Smooth muscle cell (in vitro differentiated cells): ENCODE results near the gene NKD1. TPM values are rescaled to one million over a fixed set of nuclear protein-coding genes. Genes with fewer than 3 reads are reported as not detected.

Experiments used
- DNase-seq: peaks from one replicate; lab custom pipeline; 2025; ENCODE audit not compliant: unreplicated experiment; lab: John Stamatoyannopoulos, UW
- H2AFZ ChIP-seq: fragments of 200-600 bp; sonication (generic); 2 replicates; pipeline ENCODE4 v1.6.0; 2016; ENCODE audit warnings: antibody characterized with exemption, low read depth, mild to moderate bottlenecking
- H3F3A ChIP-seq: fragments of 200-600 bp; sonication (generic); 2 replicates; pipeline ENCODE4 v1.6.0; 2017; ENCODE audit warnings: antibody characterized with exemption, low read depth
- H3K27ac ChIP-seq: fragments of 200-600 bp; sonication (generic); 2 replicates; pipeline ENCODE4 v1.5.1; 2016; ENCODE audit warnings: low read depth, mild to moderate bottlenecking
- H3K27me3 ChIP-seq: fragments of 200-600 bp; sonication (generic); 2 replicates; pipeline ENCODE4 v1.6.1; 2016; ENCODE audit warnings: low read depth, mild to moderate bottlenecking
- H3K36me3 ChIP-seq: fragments of 200-600 bp; sonication (generic); 2 replicates; pipeline ENCODE4 v1.5.1; 2016; ENCODE audit warnings: low read depth
- H3K4me1 ChIP-seq: fragments of 200-600 bp; sonication (generic); 2 replicates; pipeline ENCODE4 v1.5.1; 2016; ENCODE audit warnings: low read depth
- H3K4me2 ChIP-seq: fragments of 200-600 bp; sonication (generic); 2 replicates; pipeline ENCODE4 v1.6.0; 2016; ENCODE audit warnings: mild to moderate bottlenecking
- H3K4me3 ChIP-seq: fragments of 200-600 bp; sonication (generic); 2 replicates; pipeline ENCODE4 v1.5.1; 2016; ENCODE audit warnings: mild to moderate bottlenecking
- H3K79me2 ChIP-seq: fragments of 200-600 bp; sonication (generic); 2 replicates; pipeline ENCODE4 v1.6.0; 2016; ENCODE audit warnings: low read depth, mild to moderate bottlenecking
- H3K9ac ChIP-seq: fragments of 200-600 bp; sonication (generic); 2 replicates; pipeline ENCODE4 v1.6.0; 2016; ENCODE audit warnings: low read depth
- H3K9me3 ChIP-seq: fragments of 200-600 bp; sonication (generic); replicated peaks from 2 replicates; pipeline ENCODE4 v1.5.1; 2016; ENCODE audit warnings: low read depth
- H4K20me1 ChIP-seq: fragments of 200-600 bp; sonication (generic); 2 replicates; pipeline ENCODE4 v1.6.0; 2016; ENCODE audit warnings: low read depth
- WGBS: methylation state at CpG from one replicate; pipeline ENCODE4 v1.1.7; 2016; ENCODE audit warnings: low lambda C conversion rate; 5-methylcytosine and 5-hydroxymethylcytosine counted together
- polyA plus RNA-seq: library from polyadenylated mRNA; unstranded; fragments of >200 nt; fragmentation: Nextera tagmentation; extraction: Ambion mirVana; gene quantifications from 2 replicates; pipeline ENCODE4 v1.2.1, GENCODE V29; 2016
- total RNA-seq: library from RNA; depleted of rRNA; stranded (reverse); fragments of >200 nt; gene quantifications from 2 replicates; pipeline ENCODE4 v1.2.3, GENCODE V29; 2014
- TF ChIP-seq, protein P1 (sequence below): fragments of 200-600 bp; sonication (generic); IDR thresholded peaks from 2 replicates; pipeline ENCODE4 v1.5.1; 2017; ENCODE audit warnings: borderline replicate concordance, mild to moderate bottlenecking, antibody characterized with exemption; ENCODE audit not compliant: insufficient read depth, poor library complexity, severe bottlenecking

The NKD1 gene
- total and polyA plus RNA-seq, 2 experiments from 2014 or later, result 4.5 to 18.8 TPM

DNA sequence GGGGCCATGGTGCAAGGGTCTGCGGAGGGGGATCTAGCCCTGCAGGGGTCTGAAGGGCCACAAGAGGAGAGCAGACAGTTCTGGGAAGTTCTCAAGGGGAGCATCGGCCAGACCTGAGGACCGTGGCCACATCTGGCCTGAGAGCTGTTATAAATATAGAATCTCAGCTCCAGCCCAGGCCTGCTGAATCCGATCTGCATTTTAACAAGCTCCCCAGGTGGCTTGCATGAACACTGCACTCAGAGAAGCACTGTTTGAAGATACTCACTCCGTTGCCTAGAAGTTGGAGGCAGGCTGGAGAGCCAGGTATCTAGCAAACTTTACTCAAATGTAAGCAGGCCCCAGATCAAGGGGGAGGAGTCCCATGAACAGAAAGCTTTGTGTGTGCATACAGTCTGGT is 61.3 kb downstream of the NKD1 start:
- Histone ChIP-seq H3K79me2 (no peaks in the 10 kb centered on the region), H3K27ac (no peak overlapping the region), H3K36me3 (no peaks in the 10 kb centered on the region), H3K4me1 (peaks cover 28% of the 10 kb centered on the region), H3K27me3 (no peaks in the 10 kb centered on the region), H3K4me3 (no peak overlapping the region), H4K20me1 (no peaks in the 10 kb centered on the region), H3F3A (peaks cover 9% of the 10 kb centered on the region), H2AFZ (no peak overlapping the region), H3K4me2 (no peak overlapping the region), H3K9ac (no peak overlapping the region), H3K9me3 (no peaks in the 10 kb centered on the region)
- WGBS, result 46% methylated on average over 5 of the region's 5 CpGs
- TF ChIP-seq, protein P1, sequence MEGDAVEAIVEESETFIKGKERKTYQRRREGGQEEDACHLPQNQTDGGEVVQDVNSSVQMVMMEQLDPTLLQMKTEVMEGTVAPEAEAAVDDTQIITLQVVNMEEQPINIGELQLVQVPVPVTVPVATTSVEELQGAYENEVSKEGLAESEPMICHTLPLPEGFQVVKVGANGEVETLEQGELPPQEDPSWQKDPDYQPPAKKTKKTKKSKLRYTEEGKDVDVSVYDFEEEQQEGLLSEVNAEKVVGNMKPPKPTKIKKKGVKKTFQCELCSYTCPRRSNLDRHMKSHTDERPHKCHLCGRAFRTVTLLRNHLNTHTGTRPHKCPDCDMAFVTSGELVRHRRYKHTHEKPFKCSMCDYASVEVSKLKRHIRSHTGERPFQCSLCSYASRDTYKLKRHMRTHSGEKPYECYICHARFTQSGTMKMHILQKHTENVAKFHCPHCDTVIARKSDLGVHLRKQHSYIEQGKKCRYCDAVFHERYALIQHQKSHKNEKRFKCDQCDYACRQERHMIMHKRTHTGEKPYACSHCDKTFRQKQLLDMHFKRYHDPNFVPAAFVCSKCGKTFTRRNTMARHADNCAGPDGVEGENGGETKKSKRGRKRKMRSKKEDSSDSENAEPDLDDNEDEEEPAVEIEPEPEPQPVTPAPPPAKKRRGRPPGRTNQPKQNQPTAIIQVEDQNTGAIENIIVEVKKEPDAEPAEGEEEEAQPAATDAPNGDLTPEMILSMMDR, result no peak
- DNase-seq, result no peak

DNA sequence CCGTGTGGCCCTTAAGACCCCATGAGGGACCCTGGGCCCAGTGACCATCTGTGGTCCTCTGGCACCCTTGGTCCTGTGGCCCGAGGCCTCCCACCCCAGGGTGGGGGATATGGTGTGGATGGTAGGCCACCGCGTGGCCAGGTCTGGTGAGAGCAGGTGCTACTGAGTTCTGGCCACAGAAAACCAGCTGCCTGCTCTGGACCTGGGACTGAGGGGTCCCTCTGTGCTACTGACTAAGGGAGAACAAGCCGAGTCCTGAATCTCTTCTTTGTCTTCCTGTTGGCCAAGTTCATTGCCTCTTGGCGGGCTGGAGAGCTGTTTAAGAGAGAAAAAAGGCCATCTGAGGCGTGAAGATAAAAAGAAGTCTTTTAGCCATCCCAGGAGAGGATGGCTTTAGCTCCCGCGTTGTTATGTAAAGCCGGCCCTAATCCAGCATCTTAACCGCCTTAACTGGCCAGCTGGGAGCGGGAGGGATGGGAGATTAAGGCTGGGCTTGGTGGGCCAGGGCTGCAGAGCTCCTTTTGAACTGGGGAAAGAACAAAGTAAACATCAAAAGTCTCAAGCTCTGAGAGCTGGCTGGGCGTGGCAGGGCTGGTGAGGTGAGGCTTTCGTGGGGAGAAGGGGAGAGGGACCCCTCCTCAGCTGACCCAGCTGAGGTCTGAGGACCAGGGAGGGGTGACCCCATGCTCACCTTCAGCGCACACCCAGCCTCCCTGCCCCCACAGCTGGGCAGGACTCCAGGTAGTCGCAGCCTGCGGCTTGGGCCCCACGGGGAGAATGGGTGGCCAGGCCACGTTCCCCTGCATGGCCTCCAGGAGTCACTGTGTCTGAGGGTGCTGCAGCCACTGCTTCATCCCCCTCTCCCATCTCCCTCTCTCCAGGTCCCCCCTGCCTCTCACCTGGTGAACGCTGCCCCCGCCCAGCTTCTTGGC is 62.4 kb downstream of the NKD1 start:
- H3K36me3 ChIP-seq, result no peaks in the 10 kb centered on the region
- no peaks in the 10 kb centered on the region for H3K9me3 ChIP-seq
- peaks cover 28% of the 10 kb centered on the region for H3K4me1 ChIP-seq
- no peak for DNase-seq
- no peaks in the 10 kb centered on the region for H4K20me1 ChIP-seq
- WGBS, result 50% methylated on average over 21 of the region's 21 CpGs
- peak overlapping the region; percentile 62 for H3K4me2 ChIP-seq
- H3K27ac ChIP-seq, result no peak overlapping the region
- no peaks in the 10 kb centered on the region for H3K27me3 ChIP-seq
- H3K4me3 ChIP-seq, result no peak overlapping the region
- H3F3A ChIP-seq, result peaks cover 9% of the 10 kb centered on the region
- H3K79me2 ChIP-seq, result no peaks in the 10 kb centered on the region
- no peak overlapping the region for H3K9ac ChIP-seq
- TF ChIP-seq, protein P1, result peak; percentile 9
- no peak overlapping the region for H2AFZ ChIP-seq

DNA sequence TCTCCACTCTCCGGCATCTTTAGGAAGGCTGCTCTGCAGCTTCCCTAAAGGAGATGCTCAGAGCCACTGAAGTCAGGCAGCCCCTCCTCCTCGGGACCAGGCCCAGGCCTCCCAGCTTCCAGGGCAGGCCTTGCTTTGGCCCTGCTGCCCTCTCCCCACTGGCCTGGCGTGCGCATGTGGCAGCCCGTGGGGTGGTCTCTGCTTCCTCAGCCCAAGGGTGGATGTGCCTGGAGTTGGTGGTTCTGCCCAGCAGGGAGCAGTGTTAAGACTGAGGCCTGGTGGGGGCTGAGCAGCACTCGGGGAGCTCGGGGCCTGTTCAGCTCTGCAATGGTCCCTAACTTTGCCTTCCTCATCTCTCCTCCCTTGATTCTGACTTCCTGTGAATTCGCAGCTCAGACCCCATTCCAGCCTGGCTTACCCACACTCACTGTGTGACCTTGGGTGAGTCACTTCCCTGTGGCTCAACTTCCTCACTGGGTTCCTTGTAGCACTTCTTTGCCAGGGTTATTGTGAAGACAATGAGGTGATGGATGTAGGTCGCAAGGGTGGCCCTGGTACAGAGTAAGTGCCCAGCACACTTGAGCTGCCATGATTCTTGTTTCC is 63.2 kb downstream of the NKD1 start:
- no peaks in the 10 kb centered on the region for H3K9me3 ChIP-seq
- no peak overlapping the region for H3K4me3 ChIP-seq
- no peak overlapping the region for H2AFZ ChIP-seq
- 85% methylated on average over 9 of the region's 9 CpGs for WGBS
- no peak for DNase-seq
- H3F3A ChIP-seq, result peaks cover 9% of the 10 kb centered on the region
- no peaks in the 10 kb centered on the region for H3K36me3 ChIP-seq
- no peak overlapping the region for H3K9ac ChIP-seq
- no peaks in the 10 kb centered on the region for H3K79me2 ChIP-seq
- peaks cover 28% of the 10 kb centered on the region for H3K4me1 ChIP-seq
- H3K27ac ChIP-seq, result no peak overlapping the region
- H4K20me1 ChIP-seq, result no peaks in the 10 kb centered on the region
- no peak overlapping the region for H3K4me2 ChIP-seq
- no peaks in the 10 kb centered on the region for H3K27me3 ChIP-seq
- TF ChIP-seq, protein P1, result no peak
